Measurements from ENCODE around the gene NCAPG2. TPM values are rescaled to one million over a fixed set of nuclear protein-coding genes. Genes with fewer than 3 reads are reported as not detected.

NCAPG2 gene
- total and polyA plus RNA-seq, 2 of the 13 experiments (the other 11 are each of a cell fraction or from before 2014, with no cell fraction given): 15.1 to 30.7 TPM

DNA sequence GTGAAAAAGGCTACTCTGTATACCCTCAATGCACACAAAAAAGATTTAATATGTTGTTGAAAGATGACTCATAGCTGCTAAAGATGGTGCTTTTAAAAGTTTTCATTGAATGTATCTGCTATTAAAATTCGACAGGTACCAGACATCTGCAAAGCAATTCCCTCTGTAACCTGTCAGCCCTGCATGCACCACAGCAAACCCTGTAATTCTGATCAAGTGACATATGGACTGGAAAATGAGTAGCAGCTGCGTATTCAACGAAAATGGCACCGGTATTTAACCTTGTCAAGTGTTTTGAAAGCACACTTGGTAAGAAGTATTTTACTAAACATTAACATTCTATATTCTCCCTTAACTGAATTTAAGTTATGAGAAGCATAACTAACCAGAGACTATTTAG lies 58.8 kb downstream of the NCAPG2 start:
- FAIRE-seq (no peak), ATAC-seq (no peak), DNase-seq (ENCODE audit: low spot score) (no peak)
- Histone ChIP-seq H3K9ac (ENCODE audit: insufficient read depth, low read depth, low read length) (no peak overlapping the region), H3K27me3 (ENCODE audit: control insufficient read depth in 1 of 2, insufficient read depth in 2 of 2, low read length in 2 of 2) (no peaks in the 10 kb centered on the region), H3K4me3 (replicated peaks in 1 of 3; ENCODE audit: insufficient read depth in 1 of 3, low read depth in 2 of 3, low read length in 3 of 3) (no peak overlapping the region), H3K9me3 (ENCODE audit: low read length) (no peaks in the 10 kb centered on the region), H3K4me1 (ENCODE audit: insufficient read depth, low read length) (peaks cover 58% of the 10 kb centered on the region), H3K4me2 (ENCODE audit: low read depth, low read length) (no peak overlapping the region), H4K20me1 (ENCODE audit: insufficient read depth, low read length) (no peaks in the 10 kb centered on the region), H3K27ac (ENCODE audit: extremely low read length, insufficient read depth, low read length) (no peak overlapping the region), H3K36me3 (replicated peaks in 1 of 2; ENCODE audit: control insufficient read depth in 1 of 2, insufficient read depth in 2 of 2, low read length in 2 of 2) (peaks cover 8 to 40% of the 10 kb centered on the region in 2 experiments), H2AFZ (ENCODE audit: low read length) (no peak overlapping the region), H3K79me2 (ENCODE audit: insufficient read depth, low read length) (peaks cover 6% of the 10 kb centered on the region)
- ChIA-PET POLR2A (no interaction called here), CTCF (ENCODE audit: low intra/inter-chr PET ratio, low total read pairs) (no interaction called here)
- no TSS peak for BruUV-seq (replicated peaks)
- in situ Hi-C loops (cut with HindIII; ENCODE audit: extremely low pct_ligation_motif_present, low pct_unique_long_range_greater_than_20kb): no loop called here
- intact Hi-C loops (cut with micrococcal nuclease; ENCODE audit: unreplicated experiment): loop anchor here (5.0 kb wide), 2 partner anchors 54 to 149 kb away; no protein-coding TSS in a partner anchor
- WGBS (ENCODE audit: low lambda C conversion rate): over 99% methylated on average over 4 of the region's 4 CpGs
- TF ChIP-seq PAWR (CRISPR knock-in tag; IDR thresholded peaks at IDR 0.05; ENCODE audit: borderline replicate concordance): no peak
- no peak for TF ChIP-seq ZBTB39 (CRISPR knock-in tag; IDR thresholded peaks at IDR 0.05)
- TF ChIP-seq NAIF1 (CRISPR knock-in tag; IDR thresholded peaks at IDR 0.05; ENCODE audit: borderline replicate concordance): no peak
- TF ChIP-seq ZNF7 (CRISPR knock-in tag; IDR thresholded peaks at IDR 0.05): no peak
- no peak for TF ChIP-seq ZNF121 (CRISPR knock-in tag; IDR thresholded peaks at IDR 0.05)
- TF ChIP-seq ZNF20 (CRISPR knock-in tag; IDR thresholded peaks at IDR 0.05): no peak
- TF ChIP-seq, protein P1, sequence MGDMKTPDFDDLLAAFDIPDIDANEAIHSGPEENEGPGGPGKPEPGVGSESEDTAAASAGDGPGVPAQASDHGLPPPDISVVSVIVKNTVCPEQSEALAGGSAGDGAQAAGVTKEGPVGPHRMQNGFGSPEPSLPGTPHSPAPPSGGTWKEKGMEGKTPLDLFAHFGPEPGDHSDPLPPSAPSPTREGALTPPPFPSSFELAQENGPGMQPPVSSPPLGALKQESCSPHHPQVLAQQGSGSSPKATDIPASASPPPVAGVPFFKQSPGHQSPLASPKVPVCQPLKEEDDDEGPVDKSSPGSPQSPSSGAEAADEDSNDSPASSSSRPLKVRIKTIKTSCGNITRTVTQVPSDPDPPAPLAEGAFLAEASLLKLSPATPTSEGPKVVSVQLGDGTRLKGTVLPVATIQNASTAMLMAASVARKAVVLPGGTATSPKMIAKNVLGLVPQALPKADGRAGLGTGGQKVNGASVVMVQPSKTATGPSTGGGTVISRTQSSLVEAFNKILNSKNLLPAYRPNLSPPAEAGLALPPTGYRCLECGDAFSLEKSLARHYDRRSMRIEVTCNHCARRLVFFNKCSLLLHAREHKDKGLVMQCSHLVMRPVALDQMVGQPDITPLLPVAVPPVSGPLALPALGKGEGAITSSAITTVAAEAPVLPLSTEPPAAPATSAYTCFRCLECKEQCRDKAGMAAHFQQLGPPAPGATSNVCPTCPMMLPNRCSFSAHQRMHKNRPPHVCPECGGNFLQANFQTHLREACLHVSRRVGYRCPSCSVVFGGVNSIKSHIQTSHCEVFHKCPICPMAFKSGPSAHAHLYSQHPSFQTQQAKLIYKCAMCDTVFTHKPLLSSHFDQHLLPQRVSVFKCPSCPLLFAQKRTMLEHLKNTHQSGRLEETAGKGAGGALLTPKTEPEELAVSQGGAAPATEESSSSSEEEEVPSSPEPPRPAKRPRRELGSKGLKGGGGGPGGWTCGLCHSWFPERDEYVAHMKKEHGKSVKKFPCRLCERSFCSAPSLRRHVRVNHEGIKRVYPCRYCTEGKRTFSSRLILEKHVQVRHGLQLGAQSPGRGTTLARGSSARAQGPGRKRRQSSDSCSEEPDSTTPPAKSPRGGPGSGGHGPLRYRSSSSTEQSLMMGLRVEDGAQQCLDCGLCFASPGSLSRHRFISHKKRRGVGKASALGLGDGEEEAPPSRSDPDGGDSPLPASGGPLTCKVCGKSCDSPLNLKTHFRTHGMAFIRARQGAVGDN (CRISPR knock-in tag; IDR thresholded peaks at IDR 0.05): no peak
- TF ChIP-seq, protein P2, sequence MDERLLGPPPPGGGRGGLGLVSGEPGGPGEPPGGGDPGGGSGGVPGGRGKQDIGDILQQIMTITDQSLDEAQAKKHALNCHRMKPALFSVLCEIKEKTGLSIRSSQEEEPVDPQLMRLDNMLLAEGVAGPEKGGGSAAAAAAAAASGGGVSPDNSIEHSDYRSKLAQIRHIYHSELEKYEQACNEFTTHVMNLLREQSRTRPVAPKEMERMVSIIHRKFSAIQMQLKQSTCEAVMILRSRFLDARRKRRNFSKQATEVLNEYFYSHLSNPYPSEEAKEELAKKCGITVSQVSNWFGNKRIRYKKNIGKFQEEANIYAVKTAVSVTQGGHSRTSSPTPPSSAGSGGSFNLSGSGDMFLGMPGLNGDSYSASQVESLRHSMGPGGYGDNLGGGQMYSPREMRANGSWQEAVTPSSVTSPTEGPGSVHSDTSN (CRISPR knock-in tag; IDR thresholded peaks at IDR 0.05): no peak

All from HepG2 (cell line).